IPS-20b (cell line): ENCODE measurements around the gene UCP2.
A peak's percentile ranks its signal among the peaks of the same experiment; 100 is the strongest.
"Not testable (repeated sequence)": the region's sequence is repeated elsewhere in the genome, so short reads cannot be mapped to it uniquely, and the experiment has no call there.

ENCODE experiments used
- H3K27ac ChIP-seq: one replicate; pipeline ENCODE4 v1.5.1; 2013; ENCODE audit warnings: low read length
- H3K27me3 ChIP-seq: 2 replicates; pipeline ENCODE4 v1.6.1; 2013; ENCODE audit warnings: mild to moderate bottlenecking, low read length, inconsistent platforms; ENCODE audit not compliant: insufficient read depth
- H3K36me3 ChIP-seq: 2 replicates; pipeline ENCODE4 v1.6.1; 2013; ENCODE audit warnings: low read depth, mild to moderate bottlenecking, inconsistent platforms, low read length, moderate library complexity; ENCODE audit not compliant: insufficient read depth
- H3K4me1 ChIP-seq: 2 replicates; pipeline ENCODE4 v1.6.1; 2013; ENCODE audit warnings: mild to moderate bottlenecking, control low read depth, inconsistent platforms, low read length, moderate library complexity; ENCODE audit not compliant: insufficient read depth
- H3K4me3 ChIP-seq: 2 replicates; pipeline ENCODE4 v1.5.1; 2013; ENCODE audit warnings: mild to moderate bottlenecking, low read length, inconsistent platforms
- H3K9ac ChIP-seq: 2 replicates; pipeline ENCODE4 v1.6.1; 2013; ENCODE audit warnings: low read depth, mild to moderate bottlenecking, inconsistent platforms, low read length, moderate library complexity
- H3K9me3 ChIP-seq: 2 replicates; pipeline ENCODE4 v1.6.1; 2013; ENCODE audit warnings: mild to moderate bottlenecking, low read depth, low read length, inconsistent platforms; ENCODE audit not compliant: insufficient read depth

UCP2 gene

DNA sequence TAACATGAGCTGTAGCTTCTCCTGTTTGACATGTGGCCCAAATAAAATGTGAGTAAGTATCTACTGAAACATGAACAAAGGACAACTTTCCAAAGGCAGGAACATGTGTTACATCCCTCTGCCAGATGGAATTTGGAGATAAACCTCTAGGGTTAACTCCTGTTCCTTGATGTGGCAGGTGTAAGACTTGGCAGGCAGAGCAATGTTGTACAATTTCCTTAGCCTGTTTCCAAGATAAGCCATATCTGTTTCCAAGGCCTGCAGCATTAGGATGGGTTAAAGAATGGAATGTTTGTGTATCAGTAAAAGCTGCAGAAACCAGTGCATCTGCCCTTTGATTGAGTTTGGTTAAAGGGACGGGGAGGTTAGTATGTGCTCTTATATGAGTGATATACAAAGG lies 40.6 kb downstream of the UCP2 start:
- Histone ChIP-seq H3K9me3 (peaks cover 36% of the 10 kb centered on the region), H3K4me3 (no peak overlapping the region), H3K36me3 (no peaks in the 10 kb centered on the region), H3K27ac (no peak overlapping the region), H3K4me1 (no peaks in the 10 kb centered on the region), H3K27me3 (no peaks in the 10 kb centered on the region), H3K9ac (no peak overlapping the region)

DNA sequence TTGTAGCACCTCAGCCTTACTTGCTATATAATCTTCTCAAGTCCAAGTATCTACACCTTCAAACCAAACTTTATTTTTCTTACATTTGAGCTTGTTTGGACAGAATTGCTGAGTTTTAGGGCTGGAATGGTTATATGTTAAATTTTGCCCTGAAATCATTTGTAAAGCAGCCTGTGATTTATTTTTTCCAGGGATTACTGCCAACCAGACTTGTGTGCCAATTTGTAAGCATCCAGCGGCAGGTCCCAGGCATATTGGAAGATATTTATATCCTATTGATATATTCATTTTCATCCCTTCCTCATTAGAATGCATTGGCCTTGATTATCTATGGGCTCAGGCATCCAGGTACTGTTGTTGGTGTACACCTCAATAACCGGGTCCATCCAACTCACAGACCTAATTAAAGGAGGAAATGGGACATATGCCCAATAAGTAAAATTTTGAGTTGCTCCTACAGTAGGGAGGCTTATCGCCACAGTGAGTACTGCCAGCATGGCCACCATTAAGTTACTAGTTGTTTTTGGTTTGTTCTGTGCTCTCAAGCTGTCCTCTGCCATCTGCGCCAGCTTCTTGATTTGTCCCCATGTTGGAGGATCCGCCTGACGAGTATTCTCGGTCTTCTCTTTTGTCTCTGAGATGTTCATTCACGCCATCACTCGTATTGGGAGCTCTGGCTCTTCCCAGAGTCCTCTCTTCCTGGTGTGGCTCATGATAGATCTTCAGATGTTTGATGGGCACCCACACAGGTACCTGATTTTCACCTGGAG lies 41.7 kb downstream of the UCP2 start:
- Histone ChIP-seq H3K9ac (no peak overlapping the region), H3K4me3 (no peak overlapping the region), H3K36me3 (no peaks in the 10 kb centered on the region), H3K4me1 (no peaks in the 10 kb centered on the region), H3K27me3 (no peaks in the 10 kb centered on the region), H3K9me3 (peaks cover 28% of the 10 kb centered on the region), H3K27ac (no peak overlapping the region)

DNA sequence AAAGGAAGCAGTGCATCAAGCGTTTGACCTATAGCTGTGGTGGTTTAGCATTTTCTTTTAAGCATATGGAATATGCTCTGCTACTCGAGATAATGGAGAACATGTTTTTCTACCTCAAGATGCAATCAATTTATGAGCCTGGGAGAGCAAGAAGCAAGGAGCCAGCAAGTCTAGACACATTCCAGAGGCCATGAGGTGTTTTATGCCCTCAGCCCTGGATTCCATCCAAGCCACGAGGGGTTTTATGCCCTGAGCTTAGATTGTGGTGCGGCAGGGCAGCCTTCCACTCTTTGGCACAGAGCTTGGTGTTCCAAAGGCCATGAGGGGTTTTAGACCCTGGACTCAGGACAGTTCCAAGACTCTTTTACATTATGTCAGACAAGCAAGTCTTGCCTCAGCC lies 43.5 kb downstream of the UCP2 start:
- Histone ChIP-seq H3K4me3 (no peak overlapping the region), H3K27ac (no peak overlapping the region), H3K9me3 (peaks cover 28% of the 10 kb centered on the region), H3K36me3 (peaks cover 6% of the 10 kb centered on the region; the same call in 1 of the 2 replicates), H3K4me1 (no peaks in the 10 kb centered on the region), H3K27me3 (no peaks in the 10 kb centered on the region), H3K9ac (no peak overlapping the region)

DNA sequence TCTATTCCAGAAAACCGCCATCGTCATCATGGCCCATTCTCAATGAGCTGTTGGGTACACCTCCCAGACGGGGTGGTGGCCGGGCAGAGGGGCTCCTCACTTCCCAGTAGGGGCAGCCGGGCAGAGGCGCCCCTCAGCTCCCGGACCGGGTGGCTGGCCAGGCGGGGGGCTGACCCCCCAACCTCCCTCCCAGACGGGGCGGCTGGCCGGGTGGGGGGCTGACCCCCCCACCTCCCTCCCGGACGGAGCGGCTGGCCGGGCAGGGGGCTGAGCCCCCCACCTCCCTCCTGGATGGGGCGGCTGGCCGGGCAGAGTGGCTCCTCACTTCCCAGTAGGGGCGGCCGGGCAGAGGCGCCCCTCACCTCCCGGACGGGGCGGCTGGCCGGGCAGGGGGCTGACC lies 46.6 kb downstream of the UCP2 start:
- H3K36me3 ChIP-seq, H3K4me1 ChIP-seq, H3K27me3 ChIP-seq, H3K4me3 ChIP-seq, H3K9ac ChIP-seq, H3K27ac ChIP-seq: not testable (repeated sequence)
- H3K9me3 ChIP-seq = peaks cover 22% of the 10 kb centered on the region

DNA sequence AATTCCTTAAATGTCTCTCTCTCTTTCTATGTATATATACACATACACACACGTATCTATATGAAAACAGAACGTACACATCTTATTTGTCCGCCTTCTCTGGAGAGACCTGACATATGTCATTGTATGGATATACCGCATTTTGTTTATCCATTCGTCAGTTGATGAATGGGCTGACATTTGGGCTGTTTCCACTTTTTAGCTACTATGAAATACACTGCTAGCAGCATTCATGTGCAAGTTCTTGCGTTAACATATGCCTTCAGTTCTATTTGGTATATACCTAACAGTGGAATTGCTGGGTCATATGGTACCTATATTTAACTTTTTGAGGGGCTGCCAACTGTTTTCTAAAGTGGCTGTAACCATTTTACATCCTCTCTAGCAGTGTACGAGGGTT lies 49.9 kb downstream of the UCP2 start:
- no peak overlapping the region for H3K4me3 ChIP-seq
- H3K27ac ChIP-seq = no peak overlapping the region
- H3K4me1 ChIP-seq = peaks cover 5% of the 10 kb centered on the region; the same call in 1 of the 2 replicates
- no peaks in the 10 kb centered on the region for H3K27me3 ChIP-seq
- H3K9me3 ChIP-seq = no peaks in the 10 kb centered on the region
- no peak overlapping the region for H3K9ac ChIP-seq
- H3K36me3 ChIP-seq = peaks cover 19% of the 10 kb centered on the region

DNA sequence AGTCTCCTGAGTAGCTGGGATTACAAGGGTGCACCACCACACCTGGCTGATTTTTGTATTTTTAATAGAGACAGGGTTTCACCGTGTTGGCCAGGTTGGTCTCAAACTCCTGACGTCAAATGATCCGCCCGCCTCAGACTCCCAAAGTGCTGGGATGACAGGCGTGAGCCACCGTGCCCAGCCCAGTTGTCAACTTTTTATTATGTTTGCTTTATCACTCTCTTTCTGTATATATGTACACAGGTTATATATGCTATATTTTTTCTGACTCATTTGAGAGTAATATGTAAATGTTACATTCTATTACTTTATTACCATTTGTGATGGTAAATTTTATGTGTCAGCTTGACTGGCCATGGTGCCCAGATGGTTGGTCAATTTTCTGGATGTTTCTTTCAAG lies 50.7 kb downstream of the UCP2 start:
- peaks cover 5% of the 10 kb centered on the region; the same call in 1 of the 2 replicates for H3K4me1 ChIP-seq
- H3K4me3 ChIP-seq = no peak overlapping the region
- H3K27me3 ChIP-seq = no peaks in the 10 kb centered on the region
- no peaks in the 10 kb centered on the region for H3K9me3 ChIP-seq
- no peak overlapping the region for H3K9ac ChIP-seq
- peaks cover 26% of the 10 kb centered on the region for H3K36me3 ChIP-seq
- no peak overlapping the region for H3K27ac ChIP-seq

DNA sequence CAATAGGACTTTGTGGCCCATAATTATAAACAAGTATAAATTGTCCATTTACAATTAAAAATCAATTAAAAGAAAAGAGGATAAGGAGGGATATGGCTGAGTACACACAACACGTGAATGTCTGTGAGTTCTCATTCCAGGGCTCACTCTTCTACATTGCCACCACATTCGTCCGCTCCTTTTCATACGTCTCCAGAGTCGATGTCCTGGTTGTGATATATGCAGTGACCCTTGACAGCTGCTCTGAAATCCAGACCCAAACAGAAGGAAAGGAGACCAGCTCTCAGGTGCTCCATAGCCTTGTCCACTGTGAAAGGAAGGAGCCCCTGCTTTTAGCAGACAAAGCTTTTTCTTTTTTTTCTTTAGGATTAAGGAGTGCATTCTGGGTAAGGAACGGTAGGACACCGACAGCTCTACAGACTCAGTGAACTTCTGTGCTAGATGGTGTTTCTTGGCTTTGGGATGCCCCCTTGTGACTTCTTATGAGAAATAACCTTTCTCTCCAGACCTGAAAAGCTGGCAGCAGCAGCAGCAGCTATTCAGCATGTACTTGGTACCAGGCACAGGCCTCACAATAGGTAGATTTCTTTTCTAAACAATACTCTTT lies 51.5 kb downstream of the UCP2 start:
- Histone ChIP-seq H3K36me3 (peaks cover 30% of the 10 kb centered on the region), H3K9ac (0 out of 2 replicates have a peak overlapping the region, but pooled peaks have one; percentile 43), H3K4me3 (no peak overlapping the region), H3K27me3 (no peaks in the 10 kb centered on the region), H3K4me1 (peaks cover 5% of the 10 kb centered on the region; the same call in 1 of the 2 replicates), H3K9me3 (no peaks in the 10 kb centered on the region), H3K27ac (no peak overlapping the region)

DNA sequence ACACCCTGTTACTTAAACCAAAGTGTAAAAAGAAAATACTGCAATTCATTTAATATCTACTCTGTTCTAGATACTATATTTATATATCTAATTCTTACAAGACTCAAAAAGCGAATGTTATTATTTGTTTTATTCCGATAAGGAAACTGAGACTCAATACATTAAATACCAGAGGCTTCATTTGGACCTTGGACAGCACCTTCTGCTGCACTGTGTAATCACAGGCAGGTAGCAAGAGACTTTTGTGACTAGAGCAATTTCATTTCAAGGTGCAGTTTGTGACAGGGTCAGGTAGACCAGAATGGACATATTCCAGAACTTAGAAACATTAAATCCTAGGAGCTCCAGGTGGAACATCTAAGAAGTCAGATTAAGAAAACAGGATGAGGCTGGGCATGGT lies 53.3 kb downstream of the UCP2 start:
- H3K36me3 ChIP-seq = peaks cover 27% of the 10 kb centered on the region
- no peak overlapping the region for H3K27ac ChIP-seq
- H3K9me3 ChIP-seq = no peaks in the 10 kb centered on the region
- no peak overlapping the region for H3K9ac ChIP-seq
- H3K27me3 ChIP-seq = no peaks in the 10 kb centered on the region
- no peak overlapping the region for H3K4me3 ChIP-seq
- H3K4me1 ChIP-seq = peaks cover 5% of the 10 kb centered on the region; the same call in 1 of the 2 replicates
